ENCODE data around the gene AGAP2.
"Not testable (repeated sequence)": the region's sequence is repeated elsewhere in the genome, so short reads cannot be mapped to it uniquely, and the experiment has no call there.

The AGAP2 gene

DNA sequence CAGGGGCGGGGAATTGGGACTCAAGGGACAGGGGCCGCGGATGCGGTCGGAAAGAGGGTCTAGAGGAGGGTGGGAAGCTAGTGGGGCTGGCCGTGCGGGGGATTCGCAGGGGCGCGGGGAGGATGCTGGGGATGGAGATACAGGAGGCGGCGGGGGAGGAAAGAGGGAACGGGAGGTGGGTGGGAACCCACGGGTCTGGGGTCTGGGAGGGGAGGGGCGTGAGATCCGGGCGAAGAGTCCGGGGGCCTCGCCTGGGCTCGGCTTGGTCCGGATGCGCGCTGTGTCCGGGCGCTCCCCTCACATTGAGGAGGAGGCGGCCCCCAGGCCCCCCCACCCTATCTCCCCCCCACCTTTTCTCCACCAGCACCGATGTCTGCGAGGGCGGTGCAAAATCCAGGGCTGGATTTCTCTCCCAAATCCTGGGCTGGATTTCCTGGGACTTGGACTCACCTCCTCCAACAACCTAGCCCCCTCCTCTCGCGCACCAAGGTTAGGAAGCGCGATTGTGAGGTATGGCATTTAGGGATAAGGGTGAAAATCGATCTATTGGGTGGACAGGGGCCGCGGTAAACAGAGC, at the start of gene AGAP2:
Gene AGAP2 (minus strand): TSS at position 82 of the 577 bp plus-strand sequence. CDS start 496 bp downstream, outside the sequence.
- H3K4me3 ChIP-seq, result peak within 1 kb of the TSS in 5 of 7 experiments; percentile 13 to 37 (median 25)
- peak within 1 kb of the TSS in 3 of 21 experiments; percentile 20 to 55 (median 21) for H3K27ac ChIP-seq

- Histone ChIP-seq H3K4me3 (peak overlapping the region in 4 of 7 experiments; percentile 65 to 99 (median 94)), H3K27ac (peak overlapping the region in 1 of 21 experiments; percentile 89)
Observed at GRCh38 chr12:57783861-57784260, 45.3 kb upstream of the AGAP2 start.

- Histone ChIP-seq H3K4me3 (peak overlapping the region; percentile 65 to 99 (median 77)), H3K27ac (peak overlapping the region in 13 of 21 experiments; percentile 58 to 89 (median 85))
Observed at GRCh38 chr12:57783466-57783801, 44.9 kb upstream of the AGAP2 start.

- H3K27ac ChIP-seq, result peak within 1 kb of the TSS; percentile 29 to 89 (median 83)
- H3K4me3 ChIP-seq, result peak within 1 kb of the TSS; percentile 65 to 99 (median 77)
Observed at GRCh38 chr12:57782608-57783465, 44.3 kb upstream of the AGAP2 start, which contains the start of gene TSFM. Gene TSFM (plus strand): TSS chr12:57782787. CDS start chr12:57782802, 15 bp downstream.

GRCh38 chr12:57782243-57782607, 43.7 kb upstream of the AGAP2 start:
- peak overlapping the region in 4 of 7 experiments; percentile 65 to 99 (median 84) for H3K4me3 ChIP-seq
- peak overlapping the region in 12 of 21 experiments; percentile 8 to 89 (median 84) for H3K27ac ChIP-seq

DNA sequence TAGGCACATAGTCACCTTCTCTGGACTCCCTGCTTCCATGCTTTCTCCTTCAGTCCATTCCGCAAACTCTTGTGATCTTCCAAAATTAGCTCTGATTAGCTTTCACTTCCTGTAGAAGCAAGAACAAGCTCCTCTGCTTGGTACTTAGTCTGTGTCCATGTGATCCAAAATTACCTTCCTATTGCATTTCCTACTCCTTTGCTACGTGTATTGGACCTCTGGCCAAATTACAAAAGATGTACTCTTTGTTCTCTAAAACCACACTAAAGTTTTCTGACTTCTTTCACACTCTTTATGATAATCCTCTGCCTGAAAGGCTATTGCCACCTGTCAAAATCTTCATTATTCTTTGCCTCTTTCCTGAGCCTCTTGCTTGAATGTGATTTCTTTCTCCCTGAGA, 43.3 kb upstream of the AGAP2 start:
- peak overlapping the region in 11 of 21 experiments; percentile 8 to 89 (median 38) for H3K27ac ChIP-seq
- H3K4me3 ChIP-seq, result no peak overlapping the region

DNA sequence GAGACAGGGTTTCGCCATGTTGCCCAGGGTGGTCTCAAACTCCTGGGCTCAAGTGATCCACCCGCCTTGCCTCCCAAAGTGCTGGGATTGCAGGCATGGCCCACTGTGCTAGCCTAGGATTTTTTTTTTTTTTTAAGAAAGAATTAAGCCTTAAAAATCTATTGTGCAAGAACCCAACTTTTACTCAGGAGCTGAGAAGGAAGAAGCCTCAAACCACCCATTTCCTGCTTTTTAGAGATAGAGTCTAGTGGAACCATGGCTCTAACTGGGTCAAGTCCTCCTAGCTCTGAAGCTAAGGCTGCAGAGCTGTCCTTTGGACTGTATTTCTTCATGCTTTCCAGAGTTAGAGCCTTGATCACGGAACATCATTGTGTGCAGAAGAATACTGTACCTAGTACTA, 42.7 kb upstream of the AGAP2 start:
- peak overlapping the region in 11 of 21 experiments; percentile 6 to 89 (median 37) for H3K27ac ChIP-seq

DNA sequence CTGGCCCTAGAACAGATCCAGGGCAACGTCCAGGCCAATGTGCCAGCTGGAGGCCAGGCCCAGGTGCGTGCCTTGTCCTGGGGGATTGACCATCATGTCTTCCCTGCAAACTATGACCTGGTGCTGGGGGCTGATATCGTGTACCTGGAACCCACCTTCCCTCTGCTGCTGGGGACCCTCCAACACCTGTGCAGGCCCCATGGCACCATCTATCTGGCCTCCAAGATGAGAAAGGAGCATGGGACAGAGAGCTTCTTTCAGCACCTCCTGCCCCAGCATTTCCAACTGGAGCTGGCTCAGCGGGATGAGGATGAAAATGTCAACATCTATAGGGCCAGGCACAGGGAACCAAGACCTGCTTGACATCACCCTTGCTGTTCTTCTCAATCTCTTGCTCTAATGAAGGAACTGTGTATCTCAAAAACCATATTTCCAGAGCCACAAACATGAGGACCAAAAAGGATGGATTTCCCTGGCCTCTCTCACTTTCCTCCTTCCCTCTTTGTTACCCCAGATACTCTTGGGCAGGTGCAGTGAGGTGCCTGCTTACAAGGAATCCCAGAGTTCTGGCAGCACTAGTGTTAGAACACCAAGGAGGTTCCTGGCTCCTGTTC, 41.8 kb upstream of the AGAP2 start:
- Histone ChIP-seq H3K27ac (peak overlapping the region in 12 of 21 experiments; percentile 6 to 89 (median 38)), H3K4me3 (no peak overlapping the region)

More for the DNA sequence above, 42.7 kb upstream of the AGAP2 start:
- no peak overlapping the region for H3K4me3 ChIP-seq

DNA sequence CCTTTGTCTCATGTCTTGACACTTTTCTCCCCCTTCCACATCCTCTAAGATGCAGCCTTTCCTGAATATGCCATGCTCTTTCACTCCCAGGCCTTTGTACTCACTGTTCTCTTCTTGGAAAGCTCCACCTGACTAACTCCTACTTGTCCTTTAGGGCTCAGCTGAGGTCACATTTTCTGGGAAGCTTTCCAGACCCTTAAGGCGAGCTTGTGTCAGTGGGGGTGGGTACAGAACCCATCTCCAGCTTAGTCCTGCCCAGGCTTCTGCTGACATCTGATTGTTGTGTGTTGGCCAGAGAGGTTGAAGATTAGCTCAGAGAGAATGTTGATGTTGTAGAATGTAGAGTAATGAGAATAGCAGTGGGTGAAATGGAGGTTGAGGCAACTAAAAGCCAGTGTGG, 41.2 kb upstream of the AGAP2 start:
- Histone ChIP-seq H3K4me3 (no peak overlapping the region), H3K27ac (peak overlapping the region in 4 of 21 experiments; percentile 6 to 89 (median 36))

DNA sequence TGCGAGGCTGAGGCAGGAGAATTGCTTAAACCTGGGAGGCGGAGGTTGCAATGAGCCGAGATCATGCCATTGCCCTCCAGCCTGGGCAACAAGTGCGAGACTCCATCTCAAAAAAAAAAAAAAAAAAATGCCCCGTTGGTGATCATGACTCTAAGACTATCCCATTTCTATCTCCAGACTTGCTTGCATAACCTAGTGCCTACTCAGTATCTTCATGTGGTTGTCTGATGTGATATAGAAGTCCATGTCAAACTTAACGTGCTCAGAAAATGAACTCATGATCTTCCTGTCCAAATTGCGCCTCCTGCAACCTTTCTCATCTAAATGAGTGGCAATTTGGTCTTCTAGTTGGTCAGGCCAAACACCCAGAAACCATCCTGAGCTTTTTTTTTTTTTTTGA, 39.4 kb upstream of the AGAP2 start:
- Histone ChIP-seq H3K27ac (no peak overlapping the region), H3K4me3 (no peak overlapping the region)

GRCh38 chr12:57777367-57777766, 38.8 kb upstream of the AGAP2 start:
- Histone ChIP-seq H3K4me3 (no peak overlapping the region), H3K27ac (peak overlapping the region in 1 of 21 experiments; percentile 4)

DNA sequence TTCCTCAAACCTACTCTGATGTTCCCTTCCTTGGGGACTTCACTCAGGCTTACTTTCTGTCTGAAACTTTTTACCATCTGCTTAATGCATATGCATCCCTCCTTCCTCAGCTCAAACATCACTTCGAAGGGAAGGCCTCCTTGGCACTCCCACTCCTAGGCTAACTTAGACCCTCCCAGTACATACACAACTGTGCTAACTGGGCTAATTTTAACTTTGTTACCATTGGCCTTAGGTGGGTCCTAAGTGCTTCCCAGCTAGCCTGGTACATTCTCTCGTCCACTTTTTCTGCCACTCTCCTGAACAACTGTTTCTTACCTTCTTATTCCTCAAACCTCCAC, 37.7 kb upstream of the AGAP2 start:
- no peak overlapping the region for H3K4me3 ChIP-seq
- H3K27ac ChIP-seq, result peak overlapping the region in 1 of 21 experiments; percentile 29

DNA sequence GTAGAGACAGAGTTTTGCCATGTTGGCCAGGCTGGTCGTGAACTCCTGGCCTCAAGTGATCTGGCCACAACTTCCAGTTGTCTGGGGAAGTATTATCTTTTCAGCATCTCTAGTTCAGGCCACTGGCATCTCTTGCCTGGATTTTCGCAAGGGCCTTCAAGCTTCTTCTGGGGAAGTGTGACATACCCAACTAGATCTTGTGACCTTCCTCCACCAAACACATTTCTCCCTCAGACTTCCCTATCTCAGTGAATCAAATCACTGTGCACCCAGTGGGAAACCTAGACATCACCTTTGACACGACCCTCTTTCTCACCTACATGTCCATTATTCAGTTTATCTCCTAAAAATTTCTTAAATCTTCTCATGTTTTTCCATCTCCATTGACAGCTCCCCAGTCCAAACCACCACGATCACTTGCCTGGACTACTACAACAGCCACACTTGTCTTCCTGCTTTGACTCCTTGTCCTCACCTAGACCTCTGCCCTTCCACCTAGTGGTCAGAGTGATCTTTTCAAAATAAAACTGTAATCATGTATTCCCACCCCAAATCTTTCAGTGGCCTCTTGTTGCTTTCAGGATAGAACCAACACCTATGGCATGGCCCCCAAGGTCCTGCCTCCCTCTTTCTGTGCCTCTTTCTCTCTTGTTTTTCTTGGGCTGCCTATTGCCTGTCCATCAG, 37.2 kb upstream of the AGAP2 start:
- Histone ChIP-seq H3K27ac (peak overlapping the region in 1 of 21 experiments; percentile 29), H3K4me3 (no peak overlapping the region)

GRCh38 chr12:57775044-57775443, 36.5 kb upstream of the AGAP2 start:
- Histone ChIP-seq H3K4me3 (no peak overlapping the region), H3K27ac (no peak overlapping the region)

DNA sequence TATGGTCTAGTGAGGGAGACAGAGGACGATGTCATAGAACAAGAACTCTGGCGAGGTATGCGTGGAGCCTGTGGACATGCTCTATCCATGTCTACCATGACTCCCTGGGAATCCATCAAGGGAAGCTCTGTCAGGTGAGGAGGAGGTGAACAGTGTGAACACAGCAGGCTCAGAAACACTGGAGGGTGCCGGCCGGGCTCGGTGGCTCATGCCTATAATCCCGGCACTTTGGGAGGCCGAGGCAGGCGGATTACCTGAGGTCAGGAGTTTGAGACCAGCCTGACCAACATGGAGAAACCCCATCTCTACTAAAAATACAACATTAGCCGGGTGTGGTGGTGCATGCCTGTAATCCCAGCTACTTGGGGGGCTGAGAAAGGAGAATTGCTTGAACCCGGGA, 36.1 kb upstream of the AGAP2 start:
- not testable (repeated sequence) for H3K4me3 ChIP-seq, H3K27ac ChIP-seq

- H3K4me3 ChIP-seq, result peak within 1 kb of the TSS; percentile 45 to 93 (median 74)
Observed at GRCh38 chr12:57772429-57773322, 34.1 kb upstream of the AGAP2 start, which contains the start of gene EEF1AKMT3. Gene EEF1AKMT3 (plus strand): TSS chr12:57772614. CDS start chr12:57772725, 111 bp downstream.

DNA sequence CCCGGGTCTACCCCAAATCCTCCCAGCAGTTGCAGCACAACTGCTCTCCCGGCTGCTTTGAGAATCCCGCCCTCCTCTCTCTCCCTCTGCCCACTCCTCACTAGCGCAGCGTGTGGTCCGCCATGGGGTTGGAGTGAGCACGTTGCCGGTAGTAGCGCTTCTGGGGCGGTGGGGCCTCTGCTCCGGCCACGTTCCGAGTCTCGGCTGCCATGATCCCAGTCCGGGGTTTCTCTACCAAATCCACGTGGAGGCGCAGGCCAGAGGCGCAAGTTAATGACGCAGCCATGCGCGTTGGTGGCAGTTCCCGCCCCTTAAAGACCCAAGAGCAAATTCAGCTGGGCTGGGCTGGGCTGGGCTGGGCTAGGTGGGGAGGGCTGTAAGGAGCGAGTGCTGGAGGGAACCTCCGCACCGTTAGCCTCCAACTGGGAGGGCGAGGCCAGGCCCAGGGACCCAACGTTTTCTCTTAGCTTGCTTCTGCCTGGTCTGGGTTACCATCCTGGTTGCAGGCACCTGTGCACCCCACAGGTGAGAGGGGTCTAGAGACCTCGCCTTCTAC, 33.4 kb upstream of the AGAP2 start, which contains the start of gene METTL1:
Gene METTL1 (minus strand): TSS at position 233 of the 556 bp plus-strand sequence. CDS start 22 bp downstream, at position 211.
- peak within 1 kb of the TSS; percentile 38 to 93 (median 89) for H3K27ac ChIP-seq
- peak within 1 kb of the TSS; percentile 45 to 93 (median 74) for H3K4me3 ChIP-seq

More at GRCh38 chr12:57772429-57773322, 34.1 kb upstream of the AGAP2 start, which contains the start of gene EEF1AKMT3:
- peak within 1 kb of the TSS; percentile 38 to 93 (median 89) for H3K27ac ChIP-seq

Measured in skin epidermis (tissue), 12 donors.